K562 (cell line): ENCODE data around the gene HAPLN3. TPM values are rescaled to one million over a fixed set of nuclear protein-coding genes. Genes with fewer than 3 reads are reported as not detected.

Source experiments
- ATAC-seq: fragments of 200-7000 bp; cut with Tn5 transposase; 3 replicates; pipeline ENCODE4 v1.9.1; 2020; ENCODE audit warnings: moderate library complexity
- BruUV-seq: library from RNA; stranded (reverse); fragments of 400-500 nt; replicated peaks from 2 replicates; lab custom pipeline; 2021; lab: Mats Ljungman, UMichigan
- CTCF ChIA-PET: fragments of 300-600 bp; formaldehyde crosslinking; extraction: SDS; loops from one replicate; lab custom pipeline; 2021; ENCODE audit warnings: low intra/inter-chr PET ratio; lab: Yijun Ruan, JAX
- POLR2A ChIA-PET: fragments of 300-600, 350-650 bp; sonication (Branson Sonifier 250); formaldehyde crosslinking; extraction: SDS; loops from one replicate; lab custom pipeline; 2021; ENCODE audit warnings: antibody characterized with exemption, inconsistent platforms; lab: Yijun Ruan, JAX
- DNase-seq, 4 experiments: peaks; one replicate each; pipeline versions ENCODE4 v3.0.0 to v3.0.0-alpha.2; 2011 to 2018; ENCODE audit warnings: low spot score in 3 of 4, mixed read lengths in 3 of 4; ENCODE audit errors: extremely low read depth in 1 of 4
- FAIRE-seq: peaks from 2 replicates; lab custom pipeline; 2011; peaks lifted over from hg19 to GRCh38; lab: Jason Lieb, UNC
- H2AFZ ChIP-seq: 2 replicates; pipeline ENCODE4 v1.6.0; 2011; ENCODE audit warnings: low read depth, low read length, control low read depth, inconsistent platforms
- H3K27ac ChIP-seq: fragments of 200-600 bp; 3 replicates; pipeline ENCODE4 v1.8.0; 2011; ENCODE audit warnings: low read depth, mild to moderate bottlenecking, control low read depth, inconsistent platforms, low read length, moderate library complexity, mixed read lengths; ENCODE audit errors: extremely low read depth
- H3K27me3 ChIP-seq, 2 experiments: fragments of 300-600 bp in 1 of 2; 2 replicates in 1 of 2; 3 replicates in 1 of 2; pipeline versions ENCODE4 v1.6.0 to v1.8.0; 2011; ENCODE audit warnings: inconsistent platforms in 2 of 2, low read length in 2 of 2, mild to moderate bottlenecking in 1 of 2, mixed read lengths in 1 of 2, moderate library complexity in 1 of 2; ENCODE audit not compliant: control insufficient read depth in 2 of 2, insufficient read depth in 2 of 2
- H3K36me3 ChIP-seq: fragments of 300-600 bp; 3 replicates; pipeline ENCODE4 v1.8.0; 2011; ENCODE audit warnings: mild to moderate bottlenecking, low read length, inconsistent platforms; ENCODE audit not compliant: control insufficient read depth, insufficient read depth
- H3K4me1 ChIP-seq, 2 experiments: fragments of 200-600 bp in 1 of 2; replicated peaks in 1 of 2; 2 replicates in 1 of 2; 3 replicates in 1 of 2; pipeline versions ENCODE4 v1.5.1 to v1.8.0; 2011; ENCODE audit warnings: inconsistent platforms in 2 of 2, low read length in 2 of 2, mild to moderate bottlenecking in 1 of 2, mixed read lengths in 1 of 2, moderate library complexity in 1 of 2; ENCODE audit not compliant: control insufficient read depth in 2 of 2, insufficient read depth in 2 of 2
- H3K4me2 ChIP-seq: 2 replicates; pipeline ENCODE4 v1.6.1; 2011; ENCODE audit warnings: low read length, control low read depth, inconsistent platforms, mixed read lengths; ENCODE audit not compliant: insufficient read depth
- H3K4me3 ChIP-seq: fragments of 200-600 bp; sonication (generic), shearing (Covaris generic); 2 replicates; pipeline ENCODE4 v1.5.1; 2016; ENCODE audit warnings: control low read depth, inconsistent platforms
- H3K79me2 ChIP-seq: fragments of 200-600 bp; 3 replicates; pipeline ENCODE4 v1.8.0; 2011; ENCODE audit warnings: low read length, inconsistent platforms; ENCODE audit not compliant: control insufficient read depth, insufficient read depth
- H3K9ac ChIP-seq, 2 experiments: 2 replicates each; pipeline versions ENCODE4 v1.6.0 to v1.6.1; 2011; ENCODE audit warnings: low read depth in 2 of 2, low read length in 2 of 2, control low read depth in 1 of 2, inconsistent platforms in 1 of 2, mild to moderate bottlenecking in 1 of 2, mixed read lengths in 1 of 2; ENCODE audit not compliant: insufficient read depth in 1 of 2
- H3K9me1 ChIP-seq: one replicate; pipeline ENCODE4 v1.6.0; 2011; ENCODE audit warnings: inconsistent platforms, mild to moderate bottlenecking, low read length, moderate library complexity; ENCODE audit not compliant: control insufficient read depth, insufficient read depth
- H3K9me3 ChIP-seq: replicated peaks from 2 replicates; pipeline ENCODE4 v1.5.1; 2011; ENCODE audit warnings: low read depth, low read length, inconsistent platforms; ENCODE audit not compliant: control insufficient read depth, insufficient read depth
- H4K20me1 ChIP-seq: replicated peaks from 2 replicates; pipeline ENCODE4 v1.6.1; 2011; ENCODE audit warnings: low read length, inconsistent platforms, mixed read lengths; ENCODE audit not compliant: control insufficient read depth, insufficient read depth
- ATF7 ChIP-seq: fragments of 450-650 bp; IDR thresholded peaks from 2 replicates; pipeline ENCODE4 v1.7.1; 2014; ENCODE audit warnings: mild to moderate bottlenecking, moderate library complexity
- BDP1 ChIP-seq: IDR thresholded peaks from 3 replicates; pipeline ENCODE4 v1.6.1; 2011; ENCODE audit not compliant: insufficient read length, insufficient read depth
- E2F3 ChIP-seq: fragments of 250-450 bp; sonication (Bioruptor Pico); IDR thresholded peaks from 2 replicates; pipeline ENCODE4 v1.4.0; 2020; ENCODE audit warnings: mild to moderate bottlenecking
- ELF2 ChIP-seq: fragments of 250-450 bp; sonication (Bioruptor Pico); IDR thresholded peaks from 2 replicates; pipeline ENCODE4 v1.5.0; 2021; ENCODE audit warnings: mild to moderate bottlenecking
- EP300 ChIP-seq: IDR thresholded peaks from 2 replicates; pipeline ENCODE4 v1.6.1; 2012; ENCODE audit warnings: low read length, improper control_type of control experiment
- HDAC2 ChIP-seq: fragments of 450-650 bp; IDR thresholded peaks from 2 replicates; pipeline ENCODE4 v1.6.1; 2016; ENCODE audit warnings: mild to moderate bottlenecking
- KDM4B ChIP-seq, 2 experiments: fragments of 450-650 bp in 1 of 2; sonication (generic) in 1 of 2; IDR thresholded peaks; 2 replicates each; pipeline ENCODE4 v1.6.1; 2016 to 2017; ENCODE audit warnings: borderline replicate concordance in 2 of 2, antibody characterized with exemption in 1 of 2, low read depth in 1 of 2, mild to moderate bottlenecking in 1 of 2
- MAFF ChIP-seq: IDR thresholded peaks from 2 replicates; pipeline ENCODE4 v1.6.1; 2012; ENCODE audit warnings: low read length, improper control_type of control experiment
- POLR2G ChIP-seq: fragments of 200-400 bp; formaldehyde crosslinking; IDR thresholded peaks from 2 replicates; pipeline ENCODE4 v1.6.1; 2017; ENCODE audit warnings: low read depth, mild to moderate bottlenecking, antibody characterized with exemption, low read length, moderate library complexity
- RBFOX2 ChIP-seq: fragments of 200-400 bp; formaldehyde crosslinking; IDR thresholded peaks from 2 replicates; pipeline ENCODE4 v1.6.1; 2017; ENCODE audit warnings: low read depth, mild to moderate bottlenecking, low read length, moderate library complexity
- ZFP36 ChIP-seq: fragments of 150-350 bp; IDR thresholded peaks from 2 replicates; pipeline ENCODE4 v1.6.1; 2018; ENCODE audit warnings: low read length, low read depth; ENCODE audit not compliant: partially characterized antibody
- ZKSCAN8 ChIP-seq: fragments of 200-800 bp; sonication (Bioruptor generic); IDR thresholded peaks from 2 replicates; pipeline ENCODE4 v1.6.1; 2016; ENCODE audit warnings: missing genetic modification characterization, missing compliant biosample characterization
- ZNF133 ChIP-seq: fragments of 250-450 bp; sonication (Bioruptor Pico); IDR thresholded peaks from 2 replicates; pipeline ENCODE4 v1.4.0; 2020; ENCODE audit warnings: mild to moderate bottlenecking
- WGBS: fragments of 100-300 bp; shearing (Covaris generic); methylation state at CpG from one replicate; pipeline ENCODE4 v1.1.6; 2016; ENCODE audit warnings: low coverage, mixed read lengths; ENCODE audit not compliant: insufficient coverage; ENCODE audit errors: missing lambda C conversion rate; 5-methylcytosine and 5-hydroxymethylcytosine counted together
- in situ Hi-C: fragments of 300-500 bp; cut with MboI; formaldehyde crosslinking; loops from 4 replicates; pipeline ENCODE4 v1.15.0; 2018; ENCODE audit warnings: inconsistent platforms, mixed read lengths
- intact Hi-C: fragments of 100-400 bp; cut with micrococcal nuclease; formaldehyde crosslinking; loops from 2 replicates; pipeline ENCODE4 v1.14.2; 2022
- polyA plus RNA-seq, 8 experiments: library from polyadenylated mRNA; depleted of rRNA in 4 of 8; stranded (reverse) in 5 of 8; unstranded in 3 of 8; fragments of >200 nt; fragmentation: Nextera tagmentation in 2 of 8; fragmentation: Illumina TruSeq in 1 of 8; extraction: Ambion mirVana in 2 of 8; extraction: Trizol in 1 of 8; gene quantifications; 2 replicates each; pipeline versions ENCODE4 v1.2.1 to v1.2.3, GENCODE V29; 2011 to 2014; ENCODE audit warnings: inconsistent platforms in 1 of 8, missing spikeins in 1 of 8
- total RNA-seq, 7 experiments: library from RNA; depleted of rRNA in 6 of 7; stranded (reverse); fragments of >200 nt in 6 of 7; fragmentation: Illumina TruSeq in 2 of 7; extraction: Trizol in 2 of 7; gene quantifications; 2 replicates each; pipeline versions ENCODE4 v1.2.1 to v1.2.3, GENCODE V29; 2011 to 2021; ENCODE audit warnings: low replicate concordance in 1 of 7
- TF ChIP-seq, protein P1 (sequence below): fragments of 200-400 bp; formaldehyde crosslinking; IDR thresholded peaks from 2 replicates; pipeline ENCODE4 v1.6.1; 2017; ENCODE audit warnings: mild to moderate bottlenecking, low read depth, low read length, moderate library complexity

The HAPLN3 gene
- total and polyA plus RNA-seq, 9 of the 15 experiments (the other 6 are each of a cell fraction or from before 2014, with no cell fraction given), result 0.04 to 2.4 (median 0.65) TPM

DNA sequence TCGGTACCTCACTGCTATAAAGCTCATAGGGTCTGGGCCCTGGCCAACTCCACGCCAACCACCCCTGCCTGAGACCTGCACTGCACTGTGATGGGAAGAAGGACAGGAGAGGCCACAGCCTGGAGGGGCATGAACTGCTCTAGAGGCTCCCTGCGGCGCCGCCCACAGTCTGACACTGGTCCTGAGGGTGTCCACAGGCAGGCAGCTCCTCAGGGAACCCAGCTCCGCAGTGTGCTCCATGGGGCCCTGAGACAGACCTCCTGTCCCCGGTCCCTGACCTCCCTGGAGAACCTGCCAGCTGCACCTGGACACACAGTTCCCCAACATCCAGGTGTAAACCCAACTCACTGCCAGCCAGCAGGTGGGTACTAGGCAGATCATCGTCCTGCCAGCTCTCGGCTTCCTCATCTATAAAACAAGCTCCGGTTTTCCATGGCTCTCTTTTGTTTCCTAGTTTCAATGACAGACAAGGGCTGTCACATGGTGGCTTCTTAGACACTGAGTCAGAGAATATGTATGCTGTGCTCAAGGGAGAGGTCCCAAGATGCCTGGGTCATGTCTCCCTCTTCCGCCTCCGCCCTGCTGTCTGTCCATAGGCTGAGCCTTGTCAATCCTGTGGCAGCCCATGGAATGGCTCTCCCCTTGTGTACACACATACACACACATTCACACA is 5.1 kb upstream of the HAPLN3 start:
- H3K79me2 ChIP-seq, result peaks cover 5% of the 10 kb centered on the region; the same call in 1 of the 3 replicates
- H3K27ac ChIP-seq, result no peak overlapping the region
- H3K9ac ChIP-seq, result 0 out of 4 replicates have a peak overlapping the region, but pooled peaks of 1 of the 2 experiments have one; percentile 56
- no peaks in the 10 kb centered on the region for H4K20me1 ChIP-seq
- H3K4me1 ChIP-seq, result peaks cover 21 to 39% of the 10 kb centered on the region in 2 experiments; a peak in 4 of 5 replicates
- in situ Hi-C loops (no loop called here), intact Hi-C loops (no loop called here)
- no peak overlapping the region for H3K4me3 ChIP-seq
- no peak overlapping the region for H2AFZ ChIP-seq
- H3K36me3 ChIP-seq, result peaks cover 57% of the 10 kb centered on the region
- no peaks in the 10 kb centered on the region for H3K9me3 ChIP-seq
- H3K4me2 ChIP-seq, result no peak overlapping the region
- no TSS peak for BruUV-seq
- CTCF ChIA-PET, result interaction anchor here (0.6 kb wide), 1 partner anchor 271 kb away, joined by 3 read pairs; no protein-coding TSS in a partner anchor
- TF ChIP-seq RBFOX2 (0 out of 2 replicates have a peak, but pooled peaks have one; percentile 37), ZKSCAN8 (CRISPR knock-in tag) (no peak), POLR2G (0 out of 2 replicates have a peak, but pooled peaks have one; percentile 42)
- DNase-seq, result no peak
- no peak for FAIRE-seq
- H3K9me1 ChIP-seq, result peaks cover 3% of the 10 kb centered on the region
- WGBS, result 86% methylated on average over 10 of the region's 12 CpGs
- ATAC-seq, result no peak
- POLR2A ChIA-PET, result interaction anchor here (0.7 kb wide), 1 partner anchor 295 kb away, joined by 3 read pairs; no protein-coding TSS in a partner anchor
- H3K27me3 ChIP-seq, result no peaks in the 10 kb centered on the region

DNA sequence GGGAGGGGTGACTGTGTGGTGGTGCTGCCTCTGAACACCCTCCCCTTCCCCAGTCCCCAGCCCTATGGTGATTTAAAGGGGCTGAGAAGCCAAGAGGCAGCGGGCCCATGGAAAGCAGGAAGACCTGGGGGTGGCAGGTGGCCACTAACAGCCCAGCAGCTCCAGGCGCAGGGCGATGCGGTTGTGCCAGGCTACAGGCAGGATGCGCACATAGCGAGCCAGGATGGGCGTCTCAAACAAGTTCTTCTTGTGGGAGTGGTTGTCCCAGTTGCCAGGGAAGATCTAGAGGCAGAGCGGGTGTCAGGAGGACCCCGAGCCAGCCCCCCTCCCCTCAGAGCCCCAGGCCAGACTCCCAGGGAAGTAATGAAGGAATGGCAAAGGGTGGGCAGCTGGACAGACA is 3.9 kb upstream of the HAPLN3 start:
- peaks cover 46% of the 10 kb centered on the region for H3K36me3 ChIP-seq
- peaks cover 1% of the 10 kb centered on the region; the same call in 1 of the 3 replicates for H3K79me2 ChIP-seq
- H3K4me2 ChIP-seq, result no peak overlapping the region
- WGBS, result 95% methylated on average over 5 of the region's 9 CpGs
- intact Hi-C loops (loop anchor here (5.0 kb wide), 1 partner anchor 278 kb away; no protein-coding TSS in a partner anchor), in situ Hi-C loops (no loop called here)
- ATAC-seq, result no peak
- FAIRE-seq, result no peak
- H3K27me3 ChIP-seq, result no peaks in the 10 kb centered on the region
- peaks cover under 1% of the 10 kb centered on the region for H3K9me1 ChIP-seq
- no TSS peak for BruUV-seq
- no peak overlapping the region for H2AFZ ChIP-seq
- H4K20me1 ChIP-seq, result no peaks in the 10 kb centered on the region
- DNase-seq, result no peak
- ChIA-PET POLR2A (interaction anchor here (0.6 kb wide), 1 partner anchor 233 kb away, joined by 3 read pairs; no protein-coding TSS in a partner anchor), CTCF (no interaction called here)
- peaks cover 10 to 43% of the 10 kb centered on the region in 2 experiments; a peak in 4 of 5 replicates for H3K4me1 ChIP-seq
- peak overlapping the region in 1 of 2 experiments; percentile 78; a peak in 2 of 4 replicates for H3K9ac ChIP-seq
- no peak overlapping the region for H3K27ac ChIP-seq
- no peak overlapping the region for H3K4me3 ChIP-seq
- H3K9me3 ChIP-seq, result no peaks in the 10 kb centered on the region
- no peak for TF ChIP-seq HDAC2
- TF ChIP-seq EP300, result no peak
- TF ChIP-seq BDP1, result no peak
- TF ChIP-seq, protein P1, sequence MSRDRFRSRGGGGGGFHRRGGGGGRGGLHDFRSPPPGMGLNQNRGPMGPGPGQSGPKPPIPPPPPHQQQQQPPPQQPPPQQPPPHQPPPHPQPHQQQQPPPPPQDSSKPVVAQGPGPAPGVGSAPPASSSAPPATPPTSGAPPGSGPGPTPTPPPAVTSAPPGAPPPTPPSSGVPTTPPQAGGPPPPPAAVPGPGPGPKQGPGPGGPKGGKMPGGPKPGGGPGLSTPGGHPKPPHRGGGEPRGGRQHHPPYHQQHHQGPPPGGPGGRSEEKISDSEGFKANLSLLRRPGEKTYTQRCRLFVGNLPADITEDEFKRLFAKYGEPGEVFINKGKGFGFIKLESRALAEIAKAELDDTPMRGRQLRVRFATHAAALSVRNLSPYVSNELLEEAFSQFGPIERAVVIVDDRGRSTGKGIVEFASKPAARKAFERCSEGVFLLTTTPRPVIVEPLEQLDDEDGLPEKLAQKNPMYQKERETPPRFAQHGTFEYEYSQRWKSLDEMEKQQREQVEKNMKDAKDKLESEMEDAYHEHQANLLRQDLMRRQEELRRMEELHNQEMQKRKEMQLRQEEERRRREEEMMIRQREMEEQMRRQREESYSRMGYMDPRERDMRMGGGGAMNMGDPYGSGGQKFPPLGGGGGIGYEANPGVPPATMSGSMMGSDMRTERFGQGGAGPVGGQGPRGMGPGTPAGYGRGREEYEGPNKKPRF, result no peak
- no peak for TF ChIP-seq ATF7
- no peak for TF ChIP-seq ZNF133 (CRISPR knock-in tag)
- TF ChIP-seq MAFF, result no peak
- TF ChIP-seq ZFP36, result no peak
- TF ChIP-seq ELF2 (CRISPR knock-in tag), result no peak
- TF ChIP-seq KDM4B (IDR thresholded peaks at IDR 0.05; ENCODE audit: borderline replicate concordance in 2 of 2, low read depth in 1 of 2), result no peak
- no peak for TF ChIP-seq E2F3 (CRISPR knock-in tag)
